DND-41 (cell line): ENCODE measurements around the gene SLC4A7.

Source experiments
- CTCF ChIP-seq: IDR thresholded peaks from 2 replicates; pipeline ENCODE4 v1.5.1; 2012; ENCODE audit warnings: borderline replicate concordance, low read length, moderate library complexity, mild to moderate bottlenecking; ENCODE audit not compliant: poor library complexity, severe bottlenecking; ENCODE audit errors: extremely low read depth
- EZH2 ChIP-seq: IDR thresholded peaks from 3 replicates; pipeline ENCODE4 v1.6.1; 2012; ENCODE audit warnings: borderline replicate concordance, low read depth, mild to moderate bottlenecking, moderate library complexity, low read length, inconsistent platforms; ENCODE audit not compliant: severe bottlenecking

GRCh38 chr3:27504749-27505148 is 20.6 kb upstream of the SLC4A7 start:
- no peak for TF ChIP-seq CTCF
- TF ChIP-seq EZH2 = no peak
